ENCODE results near the gene GRIK2.

Gene GRIK2

DNA sequence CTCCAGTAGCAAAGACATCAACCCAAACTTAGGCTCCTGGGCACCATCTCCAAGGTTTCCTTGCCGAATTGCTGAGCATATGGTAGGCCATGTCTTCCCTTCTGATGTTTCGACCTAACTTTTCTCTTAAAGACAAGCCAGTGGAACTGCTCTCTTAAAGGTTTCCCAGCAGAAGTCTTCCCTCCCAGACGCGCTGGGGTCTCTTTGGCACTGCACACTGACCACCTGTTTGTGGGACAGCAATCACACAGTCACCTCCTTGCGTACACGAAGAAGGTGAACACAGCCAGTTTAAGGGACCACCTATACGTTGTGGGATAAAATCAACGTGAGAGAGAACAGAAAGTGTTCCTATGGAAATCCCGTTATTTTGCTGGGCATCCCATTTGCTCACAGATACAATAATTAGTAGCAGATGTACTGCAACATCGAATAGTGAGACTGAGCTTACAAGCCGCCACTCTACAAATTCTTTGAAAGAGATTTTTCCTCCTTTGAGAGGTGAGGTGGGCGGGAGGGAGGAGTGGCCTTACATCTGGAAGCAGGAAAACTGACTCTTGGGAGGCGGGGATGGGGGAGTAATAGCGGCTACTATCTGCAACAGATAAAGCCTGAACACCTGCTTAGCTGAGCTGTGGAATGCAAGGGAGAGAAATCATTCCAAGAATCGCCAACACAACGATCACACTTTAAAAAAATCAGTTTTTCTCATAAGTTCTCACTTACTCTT is 9.9 kb downstream of the GRIK2 start:
- peaks cover 14% of the 10 kb centered on the region for H3K4me1 ChIP-seq
- H3K9me3 ChIP-seq, result no peaks in the 10 kb centered on the region
- no peak overlapping the region for H3K4me3 ChIP-seq
- peak in 1 of 2 experiments; percentile 41 for DNase-seq (ENCODE audit: low spot score in 2 of 2)
- H3K36me3 ChIP-seq (replicated peaks), result no peaks in the 10 kb centered on the region; the same call in 1 of the 2 replicates
- H3K27me3 ChIP-seq (ENCODE audit: low read depth), result no peaks in the 10 kb centered on the region
- in situ Hi-C loops (cut with MboI; ENCODE audit: low sequenced_read_pairs), result no loop called here

- H3K4me1 ChIP-seq, result peaks cover 14% of the 10 kb centered on the region
- H3K27me3 ChIP-seq (ENCODE audit: low read depth), result no peaks in the 10 kb centered on the region
- no peaks in the 10 kb centered on the region for H3K9me3 ChIP-seq
- no peak for DNase-seq (ENCODE audit: low spot score in 2 of 2)
- H3K4me3 ChIP-seq, result no peak overlapping the region
- H3K36me3 ChIP-seq (replicated peaks), result no peaks in the 10 kb centered on the region; the same call in 1 of the 2 replicates
- in situ Hi-C loops (cut with MboI; ENCODE audit: low sequenced_read_pairs), result no loop called here
These were observed 11.3 kb downstream of the GRIK2 start for GRCh38 chr6:101404775-101405174.

DNA sequence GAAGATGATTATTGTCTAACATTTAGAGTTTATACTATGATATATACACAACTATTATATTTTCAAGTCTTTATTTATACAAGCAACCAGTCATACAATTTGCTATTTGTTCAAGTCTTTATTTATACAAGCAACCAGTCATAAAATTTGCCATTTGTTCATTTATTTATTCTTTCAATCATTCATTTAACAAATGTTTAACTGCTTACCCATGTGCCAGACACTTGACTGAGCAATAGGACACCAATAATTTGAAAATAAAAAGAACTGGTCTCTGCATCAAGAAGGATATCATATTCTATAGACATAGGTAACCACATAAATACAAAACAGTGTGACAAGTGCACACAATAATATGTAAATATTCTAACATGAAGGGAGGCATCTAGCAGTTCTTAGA is 20.3 kb downstream of the GRIK2 start:
- in situ Hi-C loops (cut with MboI; ENCODE audit: low sequenced_read_pairs), result no loop called here
- no peak overlapping the region for H3K4me3 ChIP-seq
- no peaks in the 10 kb centered on the region for H3K36me3 ChIP-seq (replicated peaks)
- H3K9me3 ChIP-seq, result no peaks in the 10 kb centered on the region
- DNase-seq (ENCODE audit: low spot score in 2 of 2), result no peak
- H3K27me3 ChIP-seq (ENCODE audit: low read depth), result no peaks in the 10 kb centered on the region
- H3K4me1 ChIP-seq, result peaks cover 21% of the 10 kb centered on the region

DNA sequence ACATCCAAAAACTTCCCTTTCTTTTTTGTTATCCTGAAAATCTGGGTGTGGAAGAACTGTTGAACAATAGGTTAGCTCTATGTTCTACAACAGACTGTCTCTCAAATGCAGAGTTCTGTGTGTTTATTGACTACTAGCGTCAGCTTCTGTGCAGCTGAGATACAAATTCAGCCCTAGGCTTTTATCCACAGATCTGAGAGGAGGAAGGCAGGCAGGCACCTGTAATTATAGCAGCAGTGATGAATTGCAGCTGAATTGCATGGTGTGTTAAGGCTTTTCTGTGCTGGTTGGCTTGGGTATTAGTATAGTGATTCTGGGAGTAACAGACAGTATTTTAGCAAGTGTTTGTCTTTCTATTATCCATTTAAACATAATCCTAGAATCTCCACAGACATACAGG is 24.4 kb downstream of the GRIK2 start:
- H3K27me3 ChIP-seq (ENCODE audit: low read depth), result no peaks in the 10 kb centered on the region
- no peak overlapping the region for H3K4me3 ChIP-seq
- in situ Hi-C loops (cut with MboI; ENCODE audit: low sequenced_read_pairs), result no loop called here
- H3K36me3 ChIP-seq (replicated peaks), result no peaks in the 10 kb centered on the region; the same call in 1 of the 2 replicates
- peaks cover 21% of the 10 kb centered on the region for H3K4me1 ChIP-seq
- no peaks in the 10 kb centered on the region for H3K9me3 ChIP-seq
- peak; percentile 64 to 81 for DNase-seq (ENCODE audit: low spot score in 2 of 2)

DNA sequence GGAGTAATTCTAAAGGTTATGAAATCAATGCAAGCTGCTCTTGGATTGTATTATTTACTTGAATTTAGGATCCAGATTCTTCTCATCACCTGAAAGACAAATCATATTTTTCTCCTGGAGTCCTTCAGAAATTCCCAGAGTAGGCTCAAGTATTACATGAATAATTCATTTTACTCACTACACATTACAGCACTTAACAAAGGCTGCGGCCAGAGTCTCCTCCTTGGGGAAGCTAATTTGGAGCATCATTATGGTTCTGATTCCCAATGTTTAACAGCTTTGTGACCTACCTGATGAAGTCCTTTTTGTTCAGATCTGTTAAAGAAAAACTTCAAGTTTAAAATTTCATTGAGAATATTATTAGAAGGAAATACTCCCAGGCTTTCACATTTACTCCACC is 28.7 kb downstream of the GRIK2 start:
- H3K36me3 ChIP-seq (replicated peaks), result no peaks in the 10 kb centered on the region; the same call in 1 of the 2 replicates
- H3K27me3 ChIP-seq (ENCODE audit: low read depth), result no peaks in the 10 kb centered on the region
- DNase-seq (ENCODE audit: low spot score in 2 of 2), result no peak
- no peaks in the 10 kb centered on the region for H3K9me3 ChIP-seq
- no peak overlapping the region for H3K4me3 ChIP-seq
- H3K4me1 ChIP-seq, result peaks cover 11% of the 10 kb centered on the region
- in situ Hi-C loops (cut with MboI; ENCODE audit: low sequenced_read_pairs), result no loop called here

- Histone ChIP-seq H3K9me3 (no peaks in the 10 kb centered on the region), H3K36me3 (replicated peaks) (no peaks in the 10 kb centered on the region; the same call in 1 of the 2 replicates), H3K4me3 (no peak overlapping the region), H3K27me3 (ENCODE audit: low read depth) (no peaks in the 10 kb centered on the region), H3K4me1 (peaks cover 5% of the 10 kb centered on the region)
- in situ Hi-C loops (cut with MboI; ENCODE audit: low sequenced_read_pairs), result no loop called here
- no peak for DNase-seq (ENCODE audit: low spot score in 2 of 2)
These were observed 29.3 kb downstream of the GRIK2 start for GRCh38 chr6:101422811-101423210.

DNA sequence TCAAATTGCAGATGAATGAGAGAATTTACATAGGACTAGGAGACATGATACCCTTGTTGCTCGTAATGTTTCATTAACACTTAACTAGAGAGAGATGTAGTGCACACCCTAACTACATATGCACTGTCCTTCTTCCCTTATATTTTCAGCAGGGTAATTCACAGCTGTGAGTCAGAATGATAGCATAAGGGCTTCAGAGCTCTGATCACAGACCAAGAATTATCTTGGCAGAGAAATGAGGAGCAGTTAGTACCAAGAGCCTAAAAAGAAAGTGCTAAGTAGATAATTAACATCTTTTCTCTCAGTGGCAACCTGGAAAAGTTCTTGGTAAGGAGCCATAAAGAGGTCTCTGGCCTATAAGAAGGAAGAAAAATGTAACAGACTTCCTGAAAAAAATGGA is 35.8 kb downstream of the GRIK2 start:
- in situ Hi-C loops (cut with MboI; ENCODE audit: low sequenced_read_pairs), result loop anchor here (25.0 kb wide), 1 partner anchor 183 kb away; no protein-coding TSS in a partner anchor
- Histone ChIP-seq H3K27me3 (ENCODE audit: low read depth) (no peaks in the 10 kb centered on the region), H3K4me3 (no peak overlapping the region), H3K36me3 (replicated peaks) (no peaks in the 10 kb centered on the region; the same call in 1 of the 2 replicates), H3K4me1 (peaks cover 11% of the 10 kb centered on the region), H3K9me3 (no peaks in the 10 kb centered on the region)
- DNase-seq (ENCODE audit: low spot score in 2 of 2), result no peak

GRCh38 chr6:101429845-101430244 is 36.3 kb downstream of the GRIK2 start:
- H3K4me1 ChIP-seq, result peaks cover 17% of the 10 kb centered on the region
- no peaks in the 10 kb centered on the region for H3K9me3 ChIP-seq
- H3K36me3 ChIP-seq (replicated peaks), result no peaks in the 10 kb centered on the region; the same call in 1 of the 2 replicates
- no peak for DNase-seq (ENCODE audit: low spot score in 2 of 2)
- no peak overlapping the region for H3K4me3 ChIP-seq
- in situ Hi-C loops (cut with MboI; ENCODE audit: low sequenced_read_pairs), result loop anchor here (25.0 kb wide), 1 partner anchor 182 kb away; no protein-coding TSS in a partner anchor
- H3K27me3 ChIP-seq (ENCODE audit: low read depth), result no peaks in the 10 kb centered on the region

DNA sequence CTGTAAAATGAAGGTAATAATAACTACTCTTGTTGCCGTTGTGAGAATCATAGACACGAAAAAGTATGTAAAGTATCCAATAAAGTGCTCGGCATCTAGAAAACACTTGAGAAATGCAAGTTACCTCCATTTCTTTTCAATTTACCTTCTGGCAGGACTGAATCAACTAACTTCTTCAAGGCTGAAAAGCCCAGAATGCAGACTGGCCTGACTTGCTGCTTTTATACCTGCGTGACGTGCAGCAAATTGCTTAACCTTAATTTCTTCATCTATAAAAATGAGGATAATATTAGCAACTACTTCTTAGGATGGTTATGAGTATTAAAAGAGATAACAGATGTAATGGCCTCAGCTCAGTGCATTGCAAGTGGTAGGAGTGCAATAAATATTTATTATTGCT is 39.6 kb downstream of the GRIK2 start:
- Histone ChIP-seq H3K9me3 (no peaks in the 10 kb centered on the region), H3K36me3 (replicated peaks) (no peaks in the 10 kb centered on the region; the same call in 1 of the 2 replicates), H3K4me1 (peaks cover 28% of the 10 kb centered on the region), H3K4me3 (no peak overlapping the region), H3K27me3 (ENCODE audit: low read depth) (no peaks in the 10 kb centered on the region)
- in situ Hi-C loops (cut with MboI; ENCODE audit: low sequenced_read_pairs), result loop anchor here (25.0 kb wide), 1 partner anchor 179 kb away; no protein-coding TSS in a partner anchor
- DNase-seq (ENCODE audit: low spot score in 2 of 2), result no peak

DNA sequence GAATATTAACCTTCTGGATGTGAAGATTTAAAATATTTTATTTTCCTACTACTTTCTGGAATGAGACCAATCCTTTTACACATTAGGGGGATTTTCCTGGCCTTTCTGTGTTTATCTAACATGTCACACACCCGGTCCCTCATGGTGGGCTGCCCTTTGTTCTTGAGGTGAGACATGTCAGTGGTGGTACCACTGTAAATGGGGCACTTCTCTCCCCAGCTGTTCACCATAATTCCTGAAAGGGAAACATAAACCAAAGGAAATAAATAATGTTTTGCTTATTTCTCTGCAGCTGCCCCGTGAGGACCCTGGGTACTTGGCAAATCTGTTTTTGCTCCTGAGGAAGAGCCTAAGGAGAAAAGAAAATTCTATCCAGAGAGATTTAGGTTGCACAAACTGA is 41.1 kb downstream of the GRIK2 start:
- DNase-seq (ENCODE audit: low spot score in 2 of 2), result no peak
- Histone ChIP-seq H3K36me3 (replicated peaks) (no peaks in the 10 kb centered on the region; the same call in 1 of the 2 replicates), H3K9me3 (no peaks in the 10 kb centered on the region), H3K4me3 (no peak overlapping the region), H3K27me3 (ENCODE audit: low read depth) (no peaks in the 10 kb centered on the region), H3K4me1 (peaks cover 19% of the 10 kb centered on the region)
- in situ Hi-C loops (cut with MboI; ENCODE audit: low sequenced_read_pairs), result loop anchor here (25.0 kb wide), 1 partner anchor 178 kb away; no protein-coding TSS in a partner anchor

GRCh38 chr6:101435038-101435437 is 41.5 kb downstream of the GRIK2 start:
- DNase-seq (ENCODE audit: low spot score in 2 of 2), result peak in 1 of 2 experiments; percentile 93
- Histone ChIP-seq H3K4me3 (no peak overlapping the region), H3K4me1 (peaks cover 19% of the 10 kb centered on the region), H3K9me3 (no peaks in the 10 kb centered on the region), H3K36me3 (replicated peaks) (no peaks in the 10 kb centered on the region; the same call in 1 of the 2 replicates), H3K27me3 (ENCODE audit: low read depth) (no peaks in the 10 kb centered on the region)
- in situ Hi-C loops (cut with MboI; ENCODE audit: low sequenced_read_pairs), result loop anchor here (25.0 kb wide), 1 partner anchor 177 kb away; no protein-coding TSS in a partner anchor

DNA sequence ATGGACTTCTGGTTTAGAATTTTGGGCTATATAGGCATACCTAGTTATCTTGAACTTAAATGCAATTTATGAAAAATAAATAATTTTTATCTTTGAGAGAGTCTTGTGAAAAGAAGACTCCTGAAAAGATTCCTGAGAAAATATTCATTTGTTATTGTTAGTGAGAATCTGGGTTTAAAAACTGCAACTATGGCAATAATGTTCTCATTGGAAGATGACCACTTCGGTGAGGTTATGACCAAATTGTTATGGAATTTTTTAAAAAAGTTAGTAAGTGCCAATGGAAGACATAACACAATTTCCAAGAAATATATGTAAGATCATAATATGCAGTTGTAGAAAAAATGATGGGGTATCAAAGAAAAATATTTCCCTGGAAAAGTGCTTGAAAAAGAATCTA is 46.3 kb downstream of the GRIK2 start:
- Histone ChIP-seq H3K36me3 (replicated peaks) (no peaks in the 10 kb centered on the region), H3K9me3 (no peaks in the 10 kb centered on the region)

GRCh38 chr6:101443315-101443714 is 49.8 kb downstream of the GRIK2 start:
- peaks cover 19% of the 10 kb centered on the region for H3K4me1 ChIP-seq

More for the DNA sequence above, 46.3 kb downstream of the GRIK2 start:
- H3K4me1 ChIP-seq, result peaks cover 22% of the 10 kb centered on the region
- no peak overlapping the region for H3K4me3 ChIP-seq
- in situ Hi-C loops (cut with MboI; ENCODE audit: low sequenced_read_pairs), result loop anchor here (25.0 kb wide), 1 partner anchor 173 kb away; no protein-coding TSS in a partner anchor
- no peaks in the 10 kb centered on the region for H3K27me3 ChIP-seq (ENCODE audit: low read depth)
- no peak for DNase-seq (ENCODE audit: low spot score in 2 of 2)

DNA sequence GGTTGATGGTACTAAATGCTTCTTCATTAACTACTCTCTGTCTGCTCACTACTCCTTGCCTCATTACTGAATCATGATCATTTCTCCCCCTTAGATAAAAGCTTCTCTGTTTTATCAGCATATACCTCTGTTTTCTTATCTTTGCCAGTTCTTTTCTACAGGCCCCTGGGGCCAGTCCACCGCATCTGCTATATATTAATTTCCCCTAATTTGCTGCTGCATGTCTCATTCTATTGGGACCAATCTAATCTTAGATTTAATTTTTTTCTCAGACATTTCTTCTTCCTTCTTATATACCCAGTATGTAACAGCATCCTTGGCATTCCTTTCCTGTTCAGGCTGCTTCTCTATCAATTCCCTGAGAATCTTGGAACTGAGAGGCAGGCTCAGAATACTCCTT is 51.2 kb downstream of the GRIK2 start:
- Histone ChIP-seq H3K9me3 (no peaks in the 10 kb centered on the region), H3K27me3 (ENCODE audit: low read depth) (no peaks in the 10 kb centered on the region), H3K4me3 (no peak overlapping the region), H3K36me3 (replicated peaks) (no peaks in the 10 kb centered on the region), H3K4me1 (peaks cover 30% of the 10 kb centered on the region)
- no peak for DNase-seq (ENCODE audit: low spot score in 2 of 2)
- in situ Hi-C loops (cut with MboI; ENCODE audit: low sequenced_read_pairs), result loop anchor here (25.0 kb wide), 1 partner anchor 168 kb away; no protein-coding TSS in a partner anchor

More at GRCh38 chr6:101443315-101443714, 49.8 kb downstream of the GRIK2 start:
- H3K36me3 ChIP-seq (replicated peaks), result no peaks in the 10 kb centered on the region
- no peak for DNase-seq (ENCODE audit: low spot score in 2 of 2)
- in situ Hi-C loops (cut with MboI; ENCODE audit: low sequenced_read_pairs), result loop anchor here (25.0 kb wide), 1 partner anchor 169 kb away; no protein-coding TSS in a partner anchor
- H3K27me3 ChIP-seq (ENCODE audit: low read depth), result no peaks in the 10 kb centered on the region
- H3K4me3 ChIP-seq, result no peak overlapping the region
- no peaks in the 10 kb centered on the region for H3K9me3 ChIP-seq
